ENCODE measurements around the gene NISCH.
"Not testable (repeated sequence)": the region's sequence is repeated elsewhere in the genome, so short reads cannot be mapped to it uniquely, and the experiment has no call there.

The NISCH gene

GRCh38 chr3:52514576-52514975 lies 59.2 kb downstream of the NISCH start:
- no peak for DNase-seq (ENCODE audit: low spot score)

- DNase-seq (ENCODE audit: low spot score), result no peak
These were observed 59.8 kb downstream of the NISCH start for GRCh38 chr3:52515192-52515591.

- no peak for DNase-seq (ENCODE audit: low spot score)
These were observed 61.2 kb downstream of the NISCH start for GRCh38 chr3:52516509-52517195.

GRCh38 chr3:52517796-52518722 lies 62.7 kb downstream of the NISCH start:
- DNase-seq (ENCODE audit: low spot score), result no peak

- no peak for DNase-seq (ENCODE audit: low spot score)
These were observed 63.5 kb downstream of the NISCH start for GRCh38 chr3:52518723-52519444.

GRCh38 chr3:52519445-52520140 lies 64.2 kb downstream of the NISCH start:
- no peak for DNase-seq (ENCODE audit: low spot score)

GRCh38 chr3:52520141-52520667 lies 64.8 kb downstream of the NISCH start:
- no peak for DNase-seq (ENCODE audit: low spot score)

- no peak for DNase-seq (ENCODE audit: low spot score)
These were observed 65.5 kb downstream of the NISCH start for GRCh38 chr3:52520716-52521487.

GRCh38 chr3:52521488-52521824 lies 66.1 kb downstream of the NISCH start:
- DNase-seq (ENCODE audit: low spot score), result no peak

- no peak for DNase-seq (ENCODE audit: low spot score)
These were observed 66.7 kb downstream of the NISCH start for GRCh38 chr3:52521881-52522650.

- no peak for DNase-seq (ENCODE audit: low spot score)
These were observed 67.3 kb downstream of the NISCH start for GRCh38 chr3:52522651-52523251.

- no peak for DNase-seq (ENCODE audit: low spot score)
These were observed 68.2 kb downstream of the NISCH start for GRCh38 chr3:52523386-52524257.

GRCh38 chr3:52524258-52524751 lies 68.9 kb downstream of the NISCH start:
- DNase-seq (ENCODE audit: low spot score), result no peak

- DNase-seq (ENCODE audit: low spot score), result no peak
These were observed 69.6 kb downstream of the NISCH start for GRCh38 chr3:52524752-52525679.

GRCh38 chr3:52525680-52526561 lies 70.5 kb downstream of the NISCH start:
- DNase-seq (ENCODE audit: low spot score), result no peak

- not testable (repeated sequence) for DNase-seq (ENCODE audit: low spot score)
These were observed 71.3 kb downstream of the NISCH start for GRCh38 chr3:52526671-52527038.
